Epithelial cell of esophagus (primary cell): Measurements from ENCODE around the gene NT5DC2.

Source experiments
- DNase-seq: peaks from one replicate; pipeline ENCODE4 v3.0.0; 2010; ENCODE audit warnings: low read depth
- H3K4me3 ChIP-seq: 2 replicates; pipeline ENCODE4 v1.5.1; 2011; ENCODE audit warnings: mild to moderate bottlenecking, low read length, control low read depth
- TF ChIP-seq, protein P1 (sequence below): IDR thresholded peaks from 2 replicates; pipeline ENCODE4 v1.5.1; 2011; ENCODE audit warnings: low read depth, mild to moderate bottlenecking, low read length, control low read depth, inconsistent platforms; ENCODE audit not compliant: insufficient read depth; ENCODE audit errors: missing control alignments

The NT5DC2 gene

DNA sequence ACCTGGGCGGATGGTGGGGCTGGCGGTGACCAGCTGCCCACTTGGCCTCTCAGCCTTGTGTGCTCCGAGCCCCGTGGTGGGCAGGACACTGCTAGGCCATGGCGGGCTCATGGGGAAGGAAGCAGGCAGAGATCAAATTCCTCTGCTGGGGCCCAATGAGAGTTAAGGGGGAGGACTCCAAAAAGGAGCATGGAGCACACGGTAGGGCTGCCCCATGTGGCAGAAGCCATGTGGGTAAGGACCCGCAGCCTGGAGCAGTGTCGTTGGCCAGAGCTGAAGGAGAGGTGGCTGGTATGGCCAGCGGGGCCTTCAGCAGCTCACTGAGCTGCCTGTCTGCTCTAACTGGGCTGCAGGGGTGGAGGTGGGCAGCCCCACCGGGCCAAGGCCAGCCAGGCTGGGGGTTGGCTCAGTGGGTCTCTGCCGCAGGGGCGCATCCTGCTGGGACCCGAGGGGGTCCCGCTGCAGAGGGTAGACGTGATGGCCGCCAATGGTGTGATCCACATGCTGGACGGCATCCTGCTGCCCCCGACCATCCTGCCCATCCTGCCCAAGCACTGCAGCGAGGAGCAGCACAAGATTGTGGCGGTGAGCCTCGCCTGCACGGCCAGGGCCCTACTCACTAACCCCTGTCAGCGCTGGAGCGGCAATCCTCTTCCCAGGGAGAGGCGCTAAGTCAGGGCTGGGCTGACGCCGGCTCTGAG, 27.2 kb downstream of the NT5DC2 start:
- H3K4me3 ChIP-seq = no peak overlapping the region
- no peak for DNase-seq
- TF ChIP-seq, protein P1, sequence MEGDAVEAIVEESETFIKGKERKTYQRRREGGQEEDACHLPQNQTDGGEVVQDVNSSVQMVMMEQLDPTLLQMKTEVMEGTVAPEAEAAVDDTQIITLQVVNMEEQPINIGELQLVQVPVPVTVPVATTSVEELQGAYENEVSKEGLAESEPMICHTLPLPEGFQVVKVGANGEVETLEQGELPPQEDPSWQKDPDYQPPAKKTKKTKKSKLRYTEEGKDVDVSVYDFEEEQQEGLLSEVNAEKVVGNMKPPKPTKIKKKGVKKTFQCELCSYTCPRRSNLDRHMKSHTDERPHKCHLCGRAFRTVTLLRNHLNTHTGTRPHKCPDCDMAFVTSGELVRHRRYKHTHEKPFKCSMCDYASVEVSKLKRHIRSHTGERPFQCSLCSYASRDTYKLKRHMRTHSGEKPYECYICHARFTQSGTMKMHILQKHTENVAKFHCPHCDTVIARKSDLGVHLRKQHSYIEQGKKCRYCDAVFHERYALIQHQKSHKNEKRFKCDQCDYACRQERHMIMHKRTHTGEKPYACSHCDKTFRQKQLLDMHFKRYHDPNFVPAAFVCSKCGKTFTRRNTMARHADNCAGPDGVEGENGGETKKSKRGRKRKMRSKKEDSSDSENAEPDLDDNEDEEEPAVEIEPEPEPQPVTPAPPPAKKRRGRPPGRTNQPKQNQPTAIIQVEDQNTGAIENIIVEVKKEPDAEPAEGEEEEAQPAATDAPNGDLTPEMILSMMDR = no peak

DNA sequence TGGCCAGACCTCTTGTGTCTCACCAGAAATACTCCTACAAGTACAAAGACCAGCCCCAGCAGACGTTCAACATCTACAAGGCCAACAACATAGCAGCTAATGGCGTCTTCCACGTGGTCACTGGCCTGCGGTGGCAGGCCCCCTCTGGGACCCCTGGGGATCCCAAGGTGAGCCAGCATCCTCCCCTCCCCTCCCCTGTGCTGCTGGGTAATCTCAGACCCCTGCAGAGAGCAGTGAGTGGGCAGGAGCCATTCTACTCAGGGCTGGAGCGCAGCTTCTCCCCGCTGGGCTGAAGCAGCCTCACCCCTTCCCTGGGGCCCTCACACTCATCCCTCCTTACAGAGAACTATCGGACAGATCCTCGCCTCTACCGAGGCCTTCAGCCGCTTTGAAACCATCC, 28.7 kb downstream of the NT5DC2 start:
- H3K4me3 ChIP-seq = no peak overlapping the region
- TF ChIP-seq, protein P1 = no peak
- no peak for DNase-seq

DNA sequence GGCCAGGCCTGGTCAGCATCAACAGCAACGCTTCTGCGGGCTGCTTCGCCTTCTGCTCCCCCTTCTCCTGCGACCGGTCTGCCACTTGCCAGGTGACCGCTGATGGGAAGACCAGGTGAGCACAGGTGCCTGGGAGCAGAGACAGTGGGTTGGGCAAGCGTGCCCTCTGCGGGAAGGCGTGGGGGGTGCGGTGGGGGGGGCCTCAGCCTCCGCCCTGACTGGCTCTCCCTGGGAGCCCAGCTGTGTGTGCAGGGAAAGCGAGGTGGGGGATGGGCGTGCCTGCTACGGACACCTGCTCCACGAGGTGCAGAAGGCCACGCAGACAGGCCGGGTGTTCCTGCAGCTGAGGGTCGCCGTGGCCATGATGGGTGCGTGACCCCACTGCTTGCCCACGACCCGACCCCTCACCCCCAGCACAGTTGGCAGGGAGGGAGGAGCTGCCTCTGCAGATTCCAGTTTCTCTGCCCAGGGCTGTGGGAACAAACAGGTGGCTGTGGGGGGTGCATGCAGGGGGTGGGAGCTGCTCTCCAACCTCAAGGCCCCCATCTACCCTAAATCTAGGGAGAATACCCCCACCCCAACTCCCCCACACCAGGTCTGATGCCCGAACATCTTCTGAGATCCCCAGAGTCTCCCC, 29.8 kb downstream of the NT5DC2 start:
- TF ChIP-seq, protein P1 = no peak
- no peak overlapping the region for H3K4me3 ChIP-seq
- no peak for DNase-seq

DNA sequence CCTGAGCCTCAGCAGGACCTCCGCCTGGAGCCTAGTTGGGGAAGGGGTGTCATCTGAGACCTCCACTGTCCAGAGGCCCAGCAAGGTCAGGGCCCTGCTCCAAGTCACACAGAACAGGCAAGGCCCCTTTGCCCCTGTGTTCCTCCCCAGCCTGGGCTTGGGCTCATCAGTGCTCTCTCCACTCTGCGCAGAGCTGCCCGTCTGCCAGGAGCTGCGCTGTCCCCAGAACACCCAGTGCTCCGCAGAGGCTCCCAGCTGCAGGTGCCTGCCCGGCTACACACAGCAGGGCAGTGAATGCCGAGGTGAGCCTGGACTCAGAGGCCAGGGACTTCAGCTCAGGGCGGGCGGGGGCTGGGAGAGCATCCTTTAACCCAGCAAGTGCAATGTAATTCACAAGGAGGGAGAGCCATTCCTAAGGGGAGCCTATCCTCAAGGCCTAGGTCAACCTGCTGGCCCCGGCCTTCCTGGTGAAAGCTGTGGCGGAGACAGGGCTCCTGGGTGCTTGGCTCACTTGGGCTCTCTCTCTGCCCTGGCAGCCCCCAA, 30.8 kb downstream of the NT5DC2 start:
- DNase-seq = no peak
- TF ChIP-seq, protein P1 = no peak
- no peak overlapping the region for H3K4me3 ChIP-seq

DNA sequence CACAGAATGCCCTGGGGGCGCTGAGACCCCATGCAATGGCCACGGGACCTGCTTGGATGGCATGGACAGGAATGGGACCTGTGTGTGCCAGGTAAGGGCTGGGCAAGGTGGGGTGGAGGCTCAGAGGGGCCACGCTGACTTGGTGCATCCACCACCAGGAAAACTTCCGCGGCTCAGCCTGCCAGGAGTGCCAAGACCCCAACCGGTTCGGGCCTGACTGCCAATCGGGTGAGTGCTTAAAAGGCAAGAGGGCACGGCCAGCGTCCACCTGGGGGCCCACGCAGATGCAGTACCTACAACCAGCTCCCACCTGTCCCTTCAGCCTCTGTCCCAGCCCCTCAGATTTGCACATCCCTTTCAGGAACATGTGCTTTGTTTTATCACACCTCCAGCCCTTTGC, 31.7 kb downstream of the NT5DC2 start:
- no peak overlapping the region for H3K4me3 ChIP-seq
- no peak for DNase-seq
- TF ChIP-seq, protein P1 = no peak

DNA sequence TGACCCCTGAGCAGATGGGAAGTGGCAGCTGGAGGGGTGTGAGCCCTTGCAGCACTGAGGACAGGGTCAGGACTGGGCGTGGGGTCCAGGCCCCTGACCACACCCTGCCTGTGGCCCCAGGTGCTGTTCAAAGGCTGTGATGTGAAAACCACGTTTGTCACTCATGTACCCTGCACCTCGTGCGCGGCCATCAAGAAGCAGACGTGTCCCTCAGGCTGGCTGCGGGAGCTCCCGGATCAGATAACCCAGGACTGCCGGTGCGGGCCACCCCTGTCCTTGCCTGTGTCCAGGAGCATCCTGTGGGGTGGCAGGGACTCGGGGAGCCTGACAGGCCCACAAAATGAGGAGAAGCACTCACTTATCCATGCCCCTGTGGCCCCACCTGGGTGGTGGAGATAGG, 32.6 kb downstream of the NT5DC2 start:
- TF ChIP-seq, protein P1 = no peak
- no peak for DNase-seq
- no peak overlapping the region for H3K4me3 ChIP-seq
